Bone marrow (tissue), 2 donors: Measurements from ENCODE around the gene PARN.

Experiments used
- DNase-seq, 2 donors: peaks; one replicate each; lab custom pipeline; 2025; lab: John Stamatoyannopoulos, UW

Gene PARN

GRCh38 chr16:14499110-14499509 is 130.9 kb downstream of the PARN start:
- DNase-seq: no peak

GRCh38 chr16:14497245-14498082 is 132.6 kb downstream of the PARN start:
- no peak for DNase-seq

GRCh38 chr16:14496786-14497185 is 133.3 kb downstream of the PARN start:
- DNase-seq: no peak

GRCh38 chr16:14496047-14496770 is 133.9 kb downstream of the PARN start:
- no peak for DNase-seq

GRCh38 chr16:14495213-14496046 is 134.6 kb downstream of the PARN start:
- DNase-seq: no peak

- no peak for DNase-seq
Measured at GRCh38 chr16:14494396-14494966, 135.6 kb downstream of the PARN start.

GRCh38 chr16:14493791-14494190 is 136.3 kb downstream of the PARN start:
- no peak for DNase-seq

- DNase-seq: no peak
Measured at GRCh38 chr16:14492614-14493013, 137.4 kb downstream of the PARN start.

- no peak for DNase-seq
Measured at GRCh38 chr16:14491861-14492529, 138.1 kb downstream of the PARN start.

GRCh38 chr16:14490235-14490634 is 139.8 kb downstream of the PARN start:
- DNase-seq: no peak

GRCh38 chr16:14489460-14489859 is 140.6 kb downstream of the PARN start:
- no peak for DNase-seq

- DNase-seq: peak in 1 of 2 donors; percentile 43
Measured at GRCh38 chr16:14487579-14487978, 142.5 kb downstream of the PARN start.

- peak in 1 of 2 donors; percentile 3 for DNase-seq
Measured at GRCh38 chr16:14486520-14487303, 143.3 kb downstream of the PARN start.

GRCh38 chr16:14485811-14486519 is 144.1 kb downstream of the PARN start:
- no peak for DNase-seq

GRCh38 chr16:14485121-14485551 is 144.9 kb downstream of the PARN start:
- no peak for DNase-seq

GRCh38 chr16:14483819-14484385 is 146.2 kb downstream of the PARN start:
- DNase-seq: no peak

- DNase-seq: no peak
Measured at GRCh38 chr16:14476183-14476582, 153.9 kb downstream of the PARN start.

- DNase-seq: no peak
Measured at GRCh38 chr16:14475370-14476139, 154.5 kb downstream of the PARN start.

GRCh38 chr16:14473488-14473887 is 156.6 kb downstream of the PARN start:
- DNase-seq: no peak
